Tibial nerve (tissue), 3 donors: ENCODE measurements around the gene VSTM2B.

Source experiments
- POLR2A ChIP-seq, 2 donors: fragments of 450-650 bp; IDR thresholded peaks; one replicate each; pipeline ENCODE4 v1.6.1; 2017; ENCODE audit warnings: antibody characterized with exemption in 2 of 2, mild to moderate bottlenecking in 2 of 2, moderate library complexity in 2 of 2
- TF ChIP-seq, protein P1 (sequence below), 5 experiments: fragments of 200-600 bp in 3 of 5; fragments of 450-650 bp in 2 of 5; sonication (generic) in 3 of 5; IDR thresholded peaks; one replicate each; pipeline ENCODE4 v1.5.1; 2016 to 2019; ENCODE audit warnings: antibody characterized with exemption in 5 of 5, mild to moderate bottlenecking in 3 of 5, moderate library complexity in 2 of 5

DNA sequence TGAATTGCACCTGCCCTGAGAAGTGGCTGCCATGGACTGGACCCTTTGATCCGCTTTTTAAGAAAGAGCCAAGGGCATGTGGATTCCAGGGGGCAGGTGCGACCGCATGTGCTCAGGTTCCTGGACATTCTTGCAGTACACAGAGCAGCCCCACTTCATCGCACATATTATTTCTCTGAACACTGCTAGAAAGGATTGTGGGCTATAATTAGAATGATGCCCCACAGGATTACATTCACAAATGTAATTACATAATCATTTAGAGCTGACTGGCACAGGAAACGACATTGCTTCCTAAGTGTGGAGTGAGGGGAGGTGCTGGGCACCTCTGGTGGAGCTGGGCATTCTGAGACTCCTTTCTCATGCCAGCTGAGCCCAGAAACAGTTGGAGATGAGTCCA is 37.5 kb upstream of the VSTM2B start:
- TF ChIP-seq, protein P1, sequence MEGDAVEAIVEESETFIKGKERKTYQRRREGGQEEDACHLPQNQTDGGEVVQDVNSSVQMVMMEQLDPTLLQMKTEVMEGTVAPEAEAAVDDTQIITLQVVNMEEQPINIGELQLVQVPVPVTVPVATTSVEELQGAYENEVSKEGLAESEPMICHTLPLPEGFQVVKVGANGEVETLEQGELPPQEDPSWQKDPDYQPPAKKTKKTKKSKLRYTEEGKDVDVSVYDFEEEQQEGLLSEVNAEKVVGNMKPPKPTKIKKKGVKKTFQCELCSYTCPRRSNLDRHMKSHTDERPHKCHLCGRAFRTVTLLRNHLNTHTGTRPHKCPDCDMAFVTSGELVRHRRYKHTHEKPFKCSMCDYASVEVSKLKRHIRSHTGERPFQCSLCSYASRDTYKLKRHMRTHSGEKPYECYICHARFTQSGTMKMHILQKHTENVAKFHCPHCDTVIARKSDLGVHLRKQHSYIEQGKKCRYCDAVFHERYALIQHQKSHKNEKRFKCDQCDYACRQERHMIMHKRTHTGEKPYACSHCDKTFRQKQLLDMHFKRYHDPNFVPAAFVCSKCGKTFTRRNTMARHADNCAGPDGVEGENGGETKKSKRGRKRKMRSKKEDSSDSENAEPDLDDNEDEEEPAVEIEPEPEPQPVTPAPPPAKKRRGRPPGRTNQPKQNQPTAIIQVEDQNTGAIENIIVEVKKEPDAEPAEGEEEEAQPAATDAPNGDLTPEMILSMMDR (IDR thresholded peaks at IDR 0.05): no peak
- no peak for TF ChIP-seq POLR2A (IDR thresholded peaks at IDR 0.05)
